Suppressor macrophage (primary cell): ENCODE results near the gene TM4SF1.

Source experiments
- DNase-seq, 4 experiments: peaks; one replicate each; pipeline ENCODE4 v3.0.0-alpha.2; 2020 to 2022
- total RNA-seq, 17 experiments: gene quantifications; one replicate each; lab custom pipeline; 2026; ENCODE audit warnings: mixed read lengths in 6 of 17, inconsistent platforms in 3 of 17; lab: John Stamatoyannopoulos, UW

Gene TM4SF1, protein sequence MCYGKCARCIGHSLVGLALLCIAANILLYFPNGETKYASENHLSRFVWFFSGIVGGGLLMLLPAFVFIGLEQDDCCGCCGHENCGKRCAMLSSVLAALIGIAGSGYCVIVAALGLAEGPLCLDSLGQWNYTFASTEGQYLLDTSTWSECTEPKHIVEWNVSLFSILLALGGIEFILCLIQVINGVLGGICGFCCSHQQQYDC
- total RNA-seq: 0 to 6.1 (median 0.82) reads per million in 17 experiments

- DNase-seq: peak in 1 of 4 experiments; percentile 33
Observed at GRCh38 chr3:149377408-149378364, at the start of gene TM4SF1. TM4SF1 (minus strand) TSS chr3:149377649; CDS start chr3:149377547, 102 bp downstream.

GRCh38 chr3:149426325-149426724 lies 48.9 kb upstream of the TM4SF1 start:
- no peak for DNase-seq

- peak; percentile 57 to 87 (median 74) for DNase-seq
Observed at GRCh38 chr3:149424918-149425317, 47.5 kb upstream of the TM4SF1 start.

- no peak for DNase-seq
Observed at GRCh38 chr3:149421764-149422163, 44.3 kb upstream of the TM4SF1 start.

- DNase-seq: no peak
Observed at GRCh38 chr3:149419816-149420215, 42.4 kb upstream of the TM4SF1 start.

GRCh38 chr3:149417727-149418126 lies 40.3 kb upstream of the TM4SF1 start:
- no peak for DNase-seq

DNA sequence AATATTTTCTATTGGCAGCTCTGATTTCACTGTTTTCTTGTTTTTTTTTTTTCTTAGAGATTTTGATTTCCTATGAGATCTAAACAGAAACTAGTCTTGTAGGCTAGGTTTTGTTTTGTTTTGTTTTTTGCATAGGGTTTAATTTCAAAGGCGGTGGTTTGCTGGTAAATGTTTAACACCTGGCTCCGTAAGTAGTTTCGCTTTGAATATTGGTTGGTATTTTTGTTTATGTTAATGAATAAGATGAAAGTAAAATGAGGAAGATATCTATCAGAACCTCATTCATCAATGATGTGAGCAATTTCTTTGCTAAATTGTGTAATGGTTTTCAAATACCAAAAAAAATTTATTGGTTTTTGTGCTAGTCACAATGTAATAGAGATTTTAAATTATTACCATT lies 39.7 kb upstream of the TM4SF1 start:
- DNase-seq: no peak

GRCh38 chr3:149415484-149415883 lies 38.0 kb upstream of the TM4SF1 start:
- peak in 1 of 4 experiments; percentile 26 for DNase-seq

DNA sequence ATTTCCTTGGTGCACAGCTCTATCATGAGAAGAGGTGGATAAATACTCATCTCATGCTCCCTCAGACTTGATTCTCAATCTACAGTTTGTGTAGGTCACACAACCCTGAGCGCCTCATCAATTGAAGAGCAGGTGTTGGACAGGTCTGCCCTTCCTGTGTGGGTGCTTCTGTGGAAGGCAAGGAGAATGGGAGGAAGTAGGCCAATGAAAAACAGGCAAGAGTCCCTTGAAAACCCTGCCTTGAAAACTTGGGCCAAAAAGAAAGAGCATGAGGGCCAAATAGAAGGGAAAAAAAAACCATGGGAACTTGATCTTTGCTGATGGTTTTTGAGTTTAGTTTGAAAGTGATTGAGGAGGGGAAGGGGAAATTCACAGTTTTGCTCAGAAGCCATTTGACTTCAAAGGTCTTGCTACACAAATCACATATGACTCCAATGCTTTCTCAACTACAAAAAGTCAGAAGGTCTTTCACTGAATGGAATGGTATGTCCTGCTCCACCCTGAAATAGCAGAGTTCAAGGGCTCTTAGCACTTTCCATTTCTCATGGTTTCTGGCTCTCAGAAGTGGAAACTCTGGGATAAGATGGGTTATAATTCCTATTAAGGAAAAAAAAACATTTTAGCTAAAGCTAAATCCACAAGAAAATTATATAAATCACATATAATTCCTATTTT lies 37.2 kb upstream of the TM4SF1 start:
- peak; percentile 17 to 56 (median 32) for DNase-seq

DNA sequence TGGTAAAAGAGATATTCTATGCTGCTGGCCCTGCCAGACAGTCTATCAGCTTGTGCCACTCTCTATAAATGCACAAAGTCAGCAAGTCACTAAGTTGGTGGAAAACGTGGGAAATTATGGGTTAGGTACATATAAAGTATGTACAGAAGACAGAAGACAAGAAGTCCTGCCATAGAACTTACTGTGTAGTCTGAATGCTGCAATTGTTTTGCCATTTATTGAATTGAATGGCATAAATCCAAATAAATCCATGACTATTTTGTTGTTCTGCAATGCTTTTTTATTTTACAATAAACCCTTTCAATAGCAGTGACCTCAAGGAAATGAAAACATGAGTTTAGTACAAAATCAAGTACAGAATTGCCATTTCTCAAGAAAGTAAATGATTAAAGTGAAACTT lies 34.1 kb upstream of the TM4SF1 start:
- no peak for DNase-seq

GRCh38 chr3:149409351-149409750 lies 31.9 kb upstream of the TM4SF1 start:
- DNase-seq: no peak

DNA sequence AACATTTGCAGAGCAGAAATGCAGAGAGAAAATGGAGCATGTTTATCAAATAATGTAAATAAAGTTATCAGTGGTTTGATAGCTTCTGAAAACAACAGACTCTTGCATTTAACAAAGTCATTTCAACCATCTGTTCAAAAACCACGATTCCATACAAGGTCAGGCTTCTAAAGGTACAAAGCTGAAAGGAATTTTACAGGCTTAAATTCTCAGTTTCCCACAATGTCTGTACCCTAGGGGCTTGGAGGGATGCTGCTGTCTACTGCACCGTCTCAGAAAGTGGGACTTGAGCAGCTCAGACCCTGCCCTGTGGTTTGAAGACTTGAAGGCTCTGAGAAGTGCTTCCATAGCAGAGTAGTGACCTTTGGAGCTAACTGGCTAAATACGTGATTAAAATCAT lies 30.4 kb upstream of the TM4SF1 start:
- no peak for DNase-seq

- no peak for DNase-seq
Observed at GRCh38 chr3:149406244-149406752, 28.8 kb upstream of the TM4SF1 start.

DNA sequence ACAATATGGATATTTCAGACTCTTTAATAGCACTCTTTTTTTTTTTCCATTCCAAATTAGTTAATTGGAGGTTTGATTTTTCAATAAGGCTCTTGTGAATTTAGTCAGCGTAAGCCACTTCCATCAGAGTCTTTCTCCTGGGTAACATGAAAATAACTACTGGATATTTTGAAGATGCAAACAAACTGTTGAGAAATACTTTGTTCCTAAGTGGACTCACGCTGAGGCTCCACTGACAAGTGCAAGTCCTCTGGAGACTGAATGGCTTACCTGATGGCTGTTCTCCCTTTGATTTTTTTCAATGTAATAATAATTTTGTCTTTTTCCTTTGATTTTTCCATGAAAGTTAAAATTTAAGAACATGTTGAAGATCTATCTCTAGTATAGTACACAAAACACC lies 26.0 kb upstream of the TM4SF1 start:
- no peak for DNase-seq

DNA sequence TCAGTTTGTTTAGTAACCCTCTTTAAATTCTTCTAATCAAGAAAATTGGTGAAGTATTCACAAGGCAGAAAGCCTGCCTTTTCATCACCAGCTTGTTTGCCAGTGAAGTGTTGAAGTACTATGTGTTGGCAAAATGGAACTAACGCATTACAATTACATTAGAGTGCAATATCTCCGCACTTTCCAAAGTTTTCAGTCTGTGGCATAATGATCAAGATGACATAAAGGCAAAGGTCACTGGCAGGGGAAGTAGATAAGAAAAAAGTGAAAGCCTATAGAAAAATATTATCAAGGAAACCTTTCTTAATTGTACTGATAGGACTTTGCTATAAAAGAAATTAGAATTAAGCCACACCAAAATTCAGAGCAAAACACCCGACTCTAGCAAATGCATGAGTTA lies 25.0 kb upstream of the TM4SF1 start:
- DNase-seq: peak in 2 of 4 experiments; percentile 16 to 35

DNA sequence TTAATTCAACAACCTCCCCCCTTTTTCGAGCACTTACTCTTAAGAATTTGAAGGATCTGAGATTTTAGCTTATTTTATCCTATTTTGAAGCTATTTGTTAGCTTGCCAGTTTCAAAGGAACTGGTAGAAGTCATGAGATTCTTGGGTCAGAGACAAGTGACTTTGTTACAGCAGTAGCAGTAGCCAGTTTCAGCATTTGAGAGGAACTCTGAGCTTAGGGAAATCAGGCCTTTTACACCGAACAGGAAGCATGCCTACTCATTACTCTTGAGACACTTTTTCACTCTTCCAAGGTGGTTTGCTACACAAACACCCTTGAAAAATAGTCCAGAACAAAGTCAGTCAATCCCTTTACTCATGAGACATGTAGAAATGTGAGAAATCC lies 24.5 kb upstream of the TM4SF1 start:
- peak; percentile 64 to 90 (median 83) for DNase-seq

DNA sequence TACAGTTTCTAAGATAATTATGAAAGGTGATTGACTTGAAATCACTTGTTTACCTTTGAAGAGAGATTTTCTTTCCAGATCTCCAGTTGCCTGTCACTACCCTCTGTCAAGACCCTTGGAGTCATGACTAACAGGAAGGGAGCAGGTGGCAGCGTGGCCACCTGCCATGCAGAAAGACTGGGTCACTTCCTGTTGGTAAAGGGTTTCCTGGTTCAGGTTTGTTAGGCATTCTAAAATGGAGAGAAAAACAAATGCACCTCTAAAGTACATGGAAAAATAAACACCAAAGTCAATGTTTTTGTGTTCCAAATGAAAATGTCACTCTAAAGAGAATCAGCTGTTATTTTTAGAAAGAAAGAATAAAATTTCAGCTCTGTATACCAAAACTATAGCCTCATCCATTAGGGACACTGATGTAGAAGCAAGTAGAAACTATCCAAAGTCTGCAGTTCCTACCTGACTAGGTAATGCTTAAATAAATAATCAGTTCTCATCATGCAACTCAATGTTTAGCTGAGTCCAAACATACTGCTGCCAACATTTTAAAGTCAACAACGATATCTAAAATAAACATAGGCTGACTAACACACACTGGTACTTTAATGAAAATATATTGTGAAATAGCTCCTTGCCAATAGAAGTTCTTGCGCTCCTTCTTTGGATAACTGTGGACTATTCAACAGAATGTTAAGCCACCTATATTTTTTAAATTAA lies 23.9 kb upstream of the TM4SF1 start:
- peak in 2 of 4 experiments; percentile 41 to 59 for DNase-seq

DNA sequence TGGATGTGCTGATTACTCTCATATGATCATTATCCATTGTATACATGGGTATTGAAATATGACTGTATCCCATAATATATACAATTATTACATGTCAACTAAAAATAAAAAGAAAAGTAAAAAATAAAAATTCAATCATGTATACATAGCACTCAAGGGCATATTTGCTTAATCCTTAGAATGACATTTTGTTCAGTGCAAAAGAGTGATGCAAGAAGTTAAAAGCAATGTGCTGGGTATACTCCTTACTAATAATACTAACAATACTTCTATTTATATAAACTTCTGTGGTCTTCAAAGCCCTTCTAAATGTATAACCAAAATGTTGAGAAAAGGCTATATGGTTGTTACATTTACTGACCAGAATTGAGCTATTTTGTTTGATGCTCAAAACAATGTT lies 23.2 kb upstream of the TM4SF1 start:
- DNase-seq: no peak

- no peak for DNase-seq
Observed at GRCh38 chr3:149398296-149398695, 20.8 kb upstream of the TM4SF1 start.

DNA sequence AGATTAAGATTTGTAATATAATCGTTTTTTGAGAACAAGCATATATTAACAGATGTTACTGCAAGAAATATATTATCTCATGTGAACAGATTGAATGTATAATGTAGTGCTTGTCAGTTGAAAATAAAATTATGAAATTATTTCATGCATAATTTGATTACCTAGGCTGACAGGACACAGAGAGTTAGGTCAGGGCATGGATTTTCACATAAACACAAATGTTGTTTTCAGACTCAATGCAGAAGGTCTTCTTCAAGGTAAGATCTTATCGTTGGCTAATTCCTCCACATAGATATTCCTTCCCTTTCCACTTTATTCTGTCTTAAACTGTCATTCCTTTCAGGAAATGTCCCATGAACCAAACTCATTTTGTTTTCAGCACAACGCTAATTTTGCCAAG lies 20.1 kb upstream of the TM4SF1 start:
- DNase-seq: no peak

DNA sequence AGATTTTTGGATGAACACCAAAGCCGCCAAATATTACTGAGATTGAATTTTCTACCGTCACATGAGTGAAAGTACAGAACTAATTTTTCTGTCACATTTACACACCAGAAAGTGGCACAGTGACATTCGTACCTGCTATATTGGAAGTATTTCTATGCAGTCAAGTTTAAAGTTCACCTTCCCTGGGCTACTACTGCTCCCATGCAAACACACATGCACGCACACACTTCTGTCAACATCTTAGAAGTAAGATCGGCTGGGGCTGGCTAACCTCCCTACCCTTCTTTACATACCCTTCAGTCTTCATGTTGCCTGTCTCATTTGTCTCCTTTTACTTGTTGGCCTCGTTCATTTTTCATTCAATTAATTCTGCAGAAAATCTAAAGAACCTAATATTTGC lies 19.0 kb upstream of the TM4SF1 start:
- DNase-seq: no peak
